Ishikawa (cell line): ENCODE results near the gene INO80.

Experiments used
- CEBPB ChIP-seq: IDR thresholded peaks from 2 replicates; pipeline ENCODE4 v1.6.1; 2012
- CREB1 ChIP-seq: IDR thresholded peaks from 2 replicates; pipeline ENCODE4 v1.6.1; 2012; ENCODE audit warnings: low read depth
- EGR1 ChIP-seq: IDR thresholded peaks from 2 replicates; pipeline ENCODE4 v1.6.1; 2012
- EP300 ChIP-seq: IDR thresholded peaks from 2 replicates; pipeline ENCODE4 v1.6.1; 2012; ENCODE audit warnings: borderline replicate concordance
- FOXM1 ChIP-seq: IDR thresholded peaks from 2 replicates; pipeline ENCODE4 v1.6.1; 2012; ENCODE audit warnings: low read depth, borderline replicate concordance
- NFIC ChIP-seq: IDR thresholded peaks from 2 replicates; pipeline ENCODE4 v1.6.1; 2012
- RAD21 ChIP-seq: IDR thresholded peaks from 2 replicates; pipeline ENCODE4 v1.6.1; 2012; ENCODE audit warnings: low read depth
- TAF1 ChIP-seq: IDR thresholded peaks from 2 replicates; pipeline ENCODE4 v1.6.1; 2012; ENCODE audit warnings: low read depth, mild to moderate bottlenecking
- TCF12 ChIP-seq: IDR thresholded peaks from 2 replicates; pipeline ENCODE4 v1.6.1; 2012; ENCODE audit warnings: low read depth
- TEAD4 ChIP-seq: IDR thresholded peaks from 2 replicates; pipeline ENCODE4 v1.6.1; 2012
- YY1 ChIP-seq: IDR thresholded peaks from 2 replicates; pipeline ENCODE4 v1.6.1; 2012; ENCODE audit warnings: low read depth
- ZBTB7A ChIP-seq: IDR thresholded peaks from 2 replicates; pipeline ENCODE4 v1.6.1; 2012; ENCODE audit warnings: low read depth
- TF ChIP-seq, protein P1 (sequence below): IDR thresholded peaks from 2 replicates; pipeline ENCODE4 v1.6.1; 2012
- TF ChIP-seq, protein P2 (sequence below): IDR thresholded peaks from 2 replicates; pipeline ENCODE4 v1.6.1; 2012; ENCODE audit warnings: low read depth, mild to moderate bottlenecking
- TF ChIP-seq, protein P3 (sequence below): IDR thresholded peaks from 2 replicates; pipeline ENCODE4 v1.6.1; 2012

Gene INO80

GRCh38 chr15:41139619-41140018 is 23.5 kb upstream of the INO80 start:
- TF ChIP-seq TCF12 (no peak), EGR1 (no peak), CREB1 (no peak), TEAD4 (no peak), FOXM1 (no peak), CEBPB (no peak), RAD21 (no peak)
- TF ChIP-seq, protein P1, sequence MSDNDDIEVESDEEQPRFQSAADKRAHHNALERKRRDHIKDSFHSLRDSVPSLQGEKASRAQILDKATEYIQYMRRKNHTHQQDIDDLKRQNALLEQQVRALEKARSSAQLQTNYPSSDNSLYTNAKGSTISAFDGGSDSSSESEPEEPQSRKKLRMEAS = no peak

GRCh38 chr15:41133454-41133853 is 17.4 kb upstream of the INO80 start:
- TF ChIP-seq CEBPB (no peak), CREB1 (no peak), TAF1 (no peak), RAD21 (no peak), ZBTB7A (no peak)
- TF ChIP-seq, protein P2, sequence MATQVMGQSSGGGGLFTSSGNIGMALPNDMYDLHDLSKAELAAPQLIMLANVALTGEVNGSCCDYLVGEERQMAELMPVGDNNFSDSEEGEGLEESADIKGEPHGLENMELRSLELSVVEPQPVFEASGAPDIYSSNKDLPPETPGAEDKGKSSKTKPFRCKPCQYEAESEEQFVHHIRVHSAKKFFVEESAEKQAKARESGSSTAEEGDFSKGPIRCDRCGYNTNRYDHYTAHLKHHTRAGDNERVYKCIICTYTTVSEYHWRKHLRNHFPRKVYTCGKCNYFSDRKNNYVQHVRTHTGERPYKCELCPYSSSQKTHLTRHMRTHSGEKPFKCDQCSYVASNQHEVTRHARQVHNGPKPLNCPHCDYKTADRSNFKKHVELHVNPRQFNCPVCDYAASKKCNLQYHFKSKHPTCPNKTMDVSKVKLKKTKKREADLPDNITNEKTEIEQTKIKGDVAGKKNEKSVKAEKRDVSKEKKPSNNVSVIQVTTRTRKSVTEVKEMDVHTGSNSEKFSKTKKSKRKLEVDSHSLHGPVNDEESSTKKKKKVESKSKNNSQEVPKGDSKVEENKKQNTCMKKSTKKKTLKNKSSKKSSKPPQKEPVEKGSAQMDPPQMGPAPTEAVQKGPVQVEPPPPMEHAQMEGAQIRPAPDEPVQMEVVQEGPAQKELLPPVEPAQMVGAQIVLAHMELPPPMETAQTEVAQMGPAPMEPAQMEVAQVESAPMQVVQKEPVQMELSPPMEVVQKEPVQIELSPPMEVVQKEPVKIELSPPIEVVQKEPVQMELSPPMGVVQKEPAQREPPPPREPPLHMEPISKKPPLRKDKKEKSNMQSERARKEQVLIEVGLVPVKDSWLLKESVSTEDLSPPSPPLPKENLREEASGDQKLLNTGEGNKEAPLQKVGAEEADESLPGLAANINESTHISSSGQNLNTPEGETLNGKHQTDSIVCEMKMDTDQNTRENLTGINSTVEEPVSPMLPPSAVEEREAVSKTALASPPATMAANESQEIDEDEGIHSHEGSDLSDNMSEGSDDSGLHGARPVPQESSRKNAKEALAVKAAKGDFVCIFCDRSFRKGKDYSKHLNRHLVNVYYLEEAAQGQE = no peak

- no peak for TF ChIP-seq ZBTB7A
- no peak for TF ChIP-seq CREB1
- TF ChIP-seq TEAD4 = no peak
- TF ChIP-seq YY1 = no peak
- no peak for TF ChIP-seq CEBPB
- TF ChIP-seq TAF1 = no peak
These were observed 12.3 kb upstream of the INO80 start for GRCh38 chr15:41128174-41128902.

DNA sequence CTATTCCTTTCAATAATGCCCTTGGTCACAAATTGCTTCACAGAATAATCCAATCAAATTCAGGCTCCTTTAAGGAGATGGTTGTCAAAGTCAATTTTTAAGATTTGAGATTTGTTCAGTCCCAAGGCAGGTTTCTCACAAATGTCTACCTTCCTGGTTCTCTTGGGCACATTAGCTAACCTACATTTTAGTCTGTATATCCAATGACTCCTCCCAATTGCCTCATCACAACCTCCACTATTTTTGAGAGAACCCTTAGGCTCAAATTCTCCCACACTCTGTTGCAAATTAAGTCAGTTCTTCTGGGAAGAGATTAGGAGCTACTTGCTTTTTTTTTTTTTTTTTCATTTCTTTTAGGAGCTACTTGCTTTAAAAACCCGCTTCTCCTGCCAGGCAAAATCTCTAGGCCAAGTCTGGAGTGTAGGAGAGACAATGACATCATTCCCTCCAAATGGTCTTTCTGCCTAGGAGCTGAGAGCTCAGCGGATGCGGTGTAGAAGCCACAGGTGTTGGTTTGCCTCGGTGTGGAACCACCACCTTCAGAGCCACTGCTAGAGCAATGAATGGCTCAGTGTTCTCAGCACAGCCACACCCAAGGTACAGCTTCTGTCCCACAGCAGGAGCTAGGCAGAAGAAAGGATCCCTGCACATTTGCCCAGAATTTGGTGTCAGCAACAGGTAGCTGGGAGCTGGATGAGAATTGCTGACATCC is 10.0 kb upstream of the INO80 start:
- TF ChIP-seq EGR1 (no peak), FOXM1 (no peak)

- TF ChIP-seq EP300 = no peak
- no peak for TF ChIP-seq TEAD4
- no peak for TF ChIP-seq TCF12
- TF ChIP-seq, protein P2 = no peak
- no peak for TF ChIP-seq CEBPB
- TF ChIP-seq FOXM1 = no peak
- TF ChIP-seq ZBTB7A = no peak
- TF ChIP-seq, protein P3, sequence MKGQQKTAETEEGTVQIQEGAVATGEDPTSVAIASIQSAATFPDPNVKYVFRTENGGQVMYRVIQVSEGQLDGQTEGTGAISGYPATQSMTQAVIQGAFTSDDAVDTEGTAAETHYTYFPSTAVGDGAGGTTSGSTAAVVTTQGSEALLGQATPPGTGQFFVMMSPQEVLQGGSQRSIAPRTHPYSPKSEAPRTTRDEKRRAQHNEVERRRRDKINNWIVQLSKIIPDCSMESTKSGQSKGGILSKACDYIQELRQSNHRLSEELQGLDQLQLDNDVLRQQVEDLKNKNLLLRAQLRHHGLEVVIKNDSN = no peak
- no peak for TF ChIP-seq RAD21
- no peak for TF ChIP-seq YY1
These were observed 9.1 kb upstream of the INO80 start for GRCh38 chr15:41125063-41125669.

- TF ChIP-seq TEAD4 (no peak), EGR1 (no peak), TAF1 (no peak), CEBPB (no peak), YY1 (no peak), TCF12 (no peak), NFIC (no peak)
- TF ChIP-seq, protein P3 = no peak
These were observed 8.0 kb upstream of the INO80 start for GRCh38 chr15:41124058-41124457.
